Measurements from ENCODE around the gene TTYH3.
A peak's percentile ranks its signal among the peaks of the same experiment; 100 is the strongest.

DNA sequence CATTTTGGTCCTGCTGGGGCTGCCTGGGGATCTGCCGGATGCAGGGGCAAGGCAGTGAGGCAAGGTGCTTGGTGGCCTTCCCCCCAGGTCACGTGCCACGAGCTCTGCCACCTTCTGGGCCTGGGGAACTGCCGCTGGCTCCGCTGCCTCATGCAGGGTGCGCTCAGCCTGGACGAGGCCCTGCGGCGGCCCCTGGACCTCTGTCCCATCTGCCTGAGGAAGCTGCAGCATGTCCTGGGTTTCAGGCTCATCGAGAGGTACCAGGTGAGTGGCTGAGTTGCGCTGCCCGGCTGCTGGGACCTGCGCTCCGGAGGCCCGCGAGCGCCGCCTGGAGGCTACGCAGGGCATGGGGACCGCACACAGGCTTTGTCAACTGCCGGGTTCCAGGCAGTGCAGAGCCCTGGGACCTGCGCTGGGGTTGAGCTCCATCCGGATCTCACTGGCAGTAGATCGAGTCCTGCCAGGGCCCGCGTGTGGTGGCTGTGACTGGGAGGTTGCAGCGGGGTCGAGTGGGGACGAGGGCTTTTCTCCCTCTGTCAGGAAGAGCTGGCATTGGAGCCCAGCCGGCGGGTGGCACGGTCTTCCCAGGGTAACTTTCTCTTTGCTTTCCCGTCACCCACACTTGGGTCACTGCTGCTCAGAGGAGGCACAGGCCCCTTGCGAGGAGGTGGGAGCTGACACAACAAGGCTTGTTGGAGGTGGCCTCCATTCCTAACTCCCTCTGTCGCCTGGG is 77.9 kb downstream of the TTYH3 start:
- TF ChIP-seq, protein P1, sequence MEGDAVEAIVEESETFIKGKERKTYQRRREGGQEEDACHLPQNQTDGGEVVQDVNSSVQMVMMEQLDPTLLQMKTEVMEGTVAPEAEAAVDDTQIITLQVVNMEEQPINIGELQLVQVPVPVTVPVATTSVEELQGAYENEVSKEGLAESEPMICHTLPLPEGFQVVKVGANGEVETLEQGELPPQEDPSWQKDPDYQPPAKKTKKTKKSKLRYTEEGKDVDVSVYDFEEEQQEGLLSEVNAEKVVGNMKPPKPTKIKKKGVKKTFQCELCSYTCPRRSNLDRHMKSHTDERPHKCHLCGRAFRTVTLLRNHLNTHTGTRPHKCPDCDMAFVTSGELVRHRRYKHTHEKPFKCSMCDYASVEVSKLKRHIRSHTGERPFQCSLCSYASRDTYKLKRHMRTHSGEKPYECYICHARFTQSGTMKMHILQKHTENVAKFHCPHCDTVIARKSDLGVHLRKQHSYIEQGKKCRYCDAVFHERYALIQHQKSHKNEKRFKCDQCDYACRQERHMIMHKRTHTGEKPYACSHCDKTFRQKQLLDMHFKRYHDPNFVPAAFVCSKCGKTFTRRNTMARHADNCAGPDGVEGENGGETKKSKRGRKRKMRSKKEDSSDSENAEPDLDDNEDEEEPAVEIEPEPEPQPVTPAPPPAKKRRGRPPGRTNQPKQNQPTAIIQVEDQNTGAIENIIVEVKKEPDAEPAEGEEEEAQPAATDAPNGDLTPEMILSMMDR (IDR thresholded peaks at IDR 0.05), result peak; percentile 27 to 41 (median 31)
- no peak for TF ChIP-seq POLR2A (IDR thresholded peaks at IDR 0.05)
